ENCODE results near the gene TUSC2.
"Not testable (repeated sequence)": the region's sequence is repeated elsewhere in the genome, so short reads cannot be mapped to it uniquely, and the experiment has no call there.

The TUSC2 gene

GRCh38 chr3:50316657-50317242 lies 11.3 kb downstream of the TUSC2 start:
- peak; percentile 98 for DNase-seq

DNA sequence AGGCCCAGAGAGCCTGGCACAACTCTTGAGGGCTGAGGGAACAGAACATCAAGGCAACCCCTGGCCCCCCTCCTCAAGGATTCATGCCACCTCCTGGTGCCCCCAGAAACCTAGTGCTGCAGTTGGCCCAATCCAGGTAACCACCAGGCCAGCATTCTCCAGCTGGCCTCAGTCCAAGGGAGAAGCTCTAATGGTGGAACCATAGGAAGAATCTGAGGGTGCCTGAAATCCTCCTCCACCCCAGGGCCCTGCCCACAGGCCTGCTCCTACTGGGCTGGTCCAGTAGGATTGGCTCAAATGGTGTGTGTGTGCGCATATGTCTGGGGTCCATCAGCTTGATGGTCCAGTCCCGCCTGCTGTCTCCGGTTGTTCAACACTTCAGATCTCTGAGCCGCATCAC lies 13.2 kb downstream of the TUSC2 start:
- DNase-seq: no peak

DNA sequence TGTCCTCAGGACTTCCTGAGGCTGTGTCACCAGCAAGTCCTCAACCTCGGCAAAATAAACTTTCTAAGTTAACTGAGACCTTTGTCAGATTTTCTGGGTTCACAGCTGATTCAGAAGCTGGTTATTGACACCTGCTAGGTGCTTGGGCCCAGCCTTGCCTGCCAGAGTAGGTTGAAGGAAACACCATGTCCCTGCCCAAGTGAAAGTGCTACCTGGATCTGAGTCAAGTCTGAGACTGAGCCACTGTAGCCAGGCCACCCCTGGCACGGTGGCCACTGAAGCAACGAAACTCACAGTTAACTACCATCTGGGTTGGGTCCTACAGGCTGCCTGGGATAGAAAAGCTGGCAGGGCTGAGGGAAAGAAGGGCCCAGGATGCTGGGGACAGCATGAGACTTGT lies 13.7 kb downstream of the TUSC2 start:
- DNase-seq: no peak

GRCh38 chr3:50312041-50312440 lies 16.0 kb downstream of the TUSC2 start:
- DNase-seq: not testable (repeated sequence)

- DNase-seq: peak; percentile 38
Observed at GRCh38 chr3:50304601-50305000, 23.4 kb downstream of the TUSC2 start.

DNA sequence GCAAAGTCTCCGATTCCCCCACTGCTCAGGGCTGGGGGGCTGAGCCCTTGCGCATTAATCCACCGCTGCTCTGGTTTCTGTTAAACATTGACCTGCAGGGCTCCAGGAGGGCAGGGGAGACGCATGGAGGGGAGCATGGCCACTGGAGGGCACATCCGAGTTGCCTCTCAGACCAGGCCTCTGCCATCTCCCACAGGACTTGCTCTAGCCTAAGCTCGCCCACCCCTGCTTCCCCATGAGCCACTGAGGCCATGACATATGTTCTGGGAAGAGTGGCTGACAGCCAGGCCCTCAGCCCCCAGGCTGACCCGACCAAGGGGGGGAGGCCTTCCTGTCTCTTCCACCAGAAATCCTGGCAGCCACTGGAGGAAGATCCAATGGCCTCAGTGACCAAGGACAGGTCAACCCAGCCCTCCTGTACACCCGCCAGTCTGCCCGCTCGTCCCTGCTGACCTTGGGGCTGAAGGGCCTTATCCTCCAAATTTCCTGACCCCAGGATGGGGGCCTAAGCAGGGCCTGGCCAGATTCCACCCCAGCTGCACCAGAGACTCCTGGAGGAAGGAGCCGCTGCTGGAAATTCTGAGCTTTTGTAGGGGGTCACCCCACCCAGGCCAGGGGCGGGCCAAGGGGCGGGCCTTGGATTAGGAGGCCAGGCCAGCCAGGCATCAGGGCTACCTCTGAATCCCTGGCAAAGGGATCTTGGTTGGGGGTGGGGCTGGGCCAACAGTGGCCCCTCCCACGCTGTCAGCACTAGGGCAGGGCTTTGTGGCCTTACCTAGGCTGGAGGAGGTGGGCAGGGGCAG lies 24.8 kb downstream of the TUSC2 start, which contains the start of gene HYAL1:
TSS of gene HYAL1 (minus strand) at position 562 of the 803 bp plus-strand sequence. CDS start 618 bp downstream, outside the sequence.
- peak; percentile 71 for DNase-seq

- DNase-seq: peak; percentile 50
Observed at GRCh38 chr3:50302095-50303012, 25.7 kb downstream of the TUSC2 start.

- DNase-seq: peak; percentile 45
Observed at GRCh38 chr3:50300681-50301254, 27.3 kb downstream of the TUSC2 start.

DNA sequence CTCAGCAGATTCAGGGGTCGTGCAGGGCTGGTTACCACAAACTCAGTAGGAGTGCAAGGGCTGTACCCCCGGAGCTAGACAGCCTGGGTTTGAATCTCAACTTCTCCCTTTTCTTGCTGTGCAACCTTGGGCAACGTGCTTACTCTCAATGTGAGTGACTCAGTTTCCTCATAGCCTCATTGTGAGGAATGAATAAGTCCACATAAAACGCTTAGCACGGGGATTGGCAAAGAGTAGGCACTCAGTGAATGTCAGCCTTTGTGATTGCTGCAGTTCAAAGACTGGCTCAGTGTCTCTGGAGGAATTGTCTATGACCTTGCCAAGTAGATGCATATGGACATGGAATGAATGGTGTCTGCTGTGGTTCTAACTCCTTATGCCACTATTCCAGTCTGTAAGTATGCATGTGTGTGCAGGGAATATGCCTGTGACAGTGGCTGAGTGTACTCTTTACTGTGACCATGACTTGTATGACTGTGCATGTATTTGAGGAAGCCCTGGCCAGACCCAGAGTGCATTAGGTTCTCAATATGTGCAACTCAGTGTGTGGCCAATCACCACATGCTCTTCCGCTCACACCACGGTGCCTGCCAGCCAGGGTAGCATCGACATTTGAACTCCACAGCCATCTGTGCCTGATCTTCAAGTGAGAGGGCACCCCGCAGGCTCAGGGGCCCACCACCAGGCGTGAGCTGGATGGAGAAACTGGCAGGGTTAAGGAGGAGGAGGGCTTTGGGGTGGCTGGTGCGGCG lies 27.9 kb downstream of the TUSC2 start:
- DNase-seq: peak; percentile 50

- DNase-seq: no peak
Observed at GRCh38 chr3:50299638-50299928, 28.4 kb downstream of the TUSC2 start.

DNA sequence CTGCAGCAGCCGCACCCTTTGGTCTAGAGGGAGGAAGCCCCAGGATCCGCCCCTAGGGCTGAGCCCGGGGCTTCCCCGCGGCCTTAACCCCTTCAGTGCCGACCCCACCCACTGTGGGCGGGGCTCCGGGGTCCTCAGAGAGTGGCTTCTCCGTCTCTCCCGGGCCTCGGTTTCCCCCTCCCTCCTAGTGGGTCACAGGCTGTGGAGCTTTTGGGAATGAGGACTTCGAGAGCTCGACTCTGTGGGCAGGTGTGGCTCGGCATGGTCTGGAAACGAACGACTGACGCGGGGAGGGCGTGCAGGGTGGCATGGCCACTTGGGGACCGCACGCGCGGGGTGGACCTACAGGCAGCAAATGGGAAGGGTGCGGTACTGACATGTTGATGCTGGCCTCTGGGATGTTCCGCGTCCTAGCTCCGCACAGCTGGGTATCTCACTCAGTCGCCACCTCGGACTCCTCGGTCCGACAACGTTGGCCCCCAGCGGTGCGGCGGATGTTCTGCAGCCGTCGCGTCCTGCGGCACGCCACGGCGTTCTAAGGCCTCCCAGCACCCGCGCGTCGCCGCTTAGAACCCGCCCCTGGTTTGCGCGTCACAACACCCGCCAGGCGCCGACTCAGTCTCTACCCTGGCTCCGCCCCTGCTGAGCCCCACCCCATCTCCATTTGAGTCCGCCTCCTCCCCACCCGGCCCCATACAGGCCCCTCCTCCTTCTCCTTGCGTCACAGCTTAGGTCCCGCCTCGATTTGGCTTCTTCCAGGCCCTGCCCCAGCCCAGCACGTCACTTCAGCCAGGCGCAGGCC lies 29.0 kb downstream of the TUSC2 start, which contains the start of the genes HYAL3 and NAA80:
TSS of gene HYAL3 (minus strand) at position 570 of the 802 bp plus-strand sequence. CDS start 3,803 bp downstream, outside the sequence.
TSS of gene NAA80 (minus strand) at position 570 of the 802 bp plus-strand sequence. CDS start 1,942 bp downstream, outside the sequence.
- peak; percentile 100 for DNase-seq

DNA sequence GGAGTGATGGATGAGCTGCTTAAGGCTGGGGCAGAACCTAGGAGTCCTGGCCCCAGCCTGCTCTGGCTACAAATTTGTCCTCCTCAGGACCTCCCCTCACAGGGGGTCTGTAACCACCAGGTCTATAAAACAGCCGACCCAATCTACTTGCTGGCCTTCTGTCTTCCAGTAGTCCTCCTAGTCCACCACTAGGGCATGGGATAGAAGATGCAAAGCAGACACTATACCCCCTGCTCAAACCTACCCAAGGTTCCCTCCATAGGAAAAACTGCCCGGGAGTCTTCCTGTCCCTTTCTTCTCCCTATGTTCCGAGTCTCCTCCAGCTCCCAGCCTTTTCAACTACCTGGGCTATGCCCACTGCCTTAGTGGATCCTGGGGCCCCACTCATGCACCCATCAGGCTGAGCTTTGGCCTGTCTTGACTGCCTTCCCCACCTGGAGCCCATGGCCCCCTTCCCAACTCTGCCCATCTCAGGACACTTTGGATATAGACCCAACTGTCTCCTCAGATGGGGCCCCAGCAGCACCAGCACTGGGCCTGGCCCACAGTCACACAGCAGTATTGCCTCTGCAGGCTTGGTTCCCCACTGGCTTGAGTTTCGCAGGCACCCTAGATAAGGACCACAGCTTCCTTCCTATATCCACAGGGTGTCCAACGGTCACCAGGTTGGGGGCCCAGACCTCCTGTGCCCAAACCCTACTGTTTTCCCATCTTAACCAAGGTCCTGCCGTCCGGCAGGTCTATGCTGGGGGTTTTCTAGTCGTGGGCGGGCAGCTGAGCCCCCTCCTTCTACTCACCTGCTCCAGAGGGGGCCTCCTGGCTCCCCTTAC lies 29.9 kb downstream of the TUSC2 start:
- peak; percentile 47 for DNase-seq

DNA sequence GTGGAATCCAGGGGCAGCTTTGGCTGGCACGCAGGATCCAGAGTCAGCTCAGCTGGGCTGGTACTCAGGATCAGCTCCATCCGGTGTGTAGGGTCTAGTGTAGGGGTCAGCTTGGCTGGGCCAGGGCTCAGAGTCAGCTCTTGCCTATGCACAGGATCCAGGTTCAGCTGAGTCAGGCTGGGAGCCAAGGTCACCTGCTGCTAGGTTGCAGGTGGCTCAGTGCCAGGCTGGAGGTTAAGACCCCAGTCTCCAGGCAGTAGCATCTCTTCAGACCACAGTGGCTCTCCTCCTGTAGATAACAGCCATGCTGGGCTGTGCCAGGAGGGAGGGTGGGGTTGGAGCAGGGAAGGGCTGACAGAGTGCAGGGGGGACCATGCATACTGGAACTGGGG lies 30.6 kb downstream of the TUSC2 start:
- DNase-seq: peak; percentile 39

DNA sequence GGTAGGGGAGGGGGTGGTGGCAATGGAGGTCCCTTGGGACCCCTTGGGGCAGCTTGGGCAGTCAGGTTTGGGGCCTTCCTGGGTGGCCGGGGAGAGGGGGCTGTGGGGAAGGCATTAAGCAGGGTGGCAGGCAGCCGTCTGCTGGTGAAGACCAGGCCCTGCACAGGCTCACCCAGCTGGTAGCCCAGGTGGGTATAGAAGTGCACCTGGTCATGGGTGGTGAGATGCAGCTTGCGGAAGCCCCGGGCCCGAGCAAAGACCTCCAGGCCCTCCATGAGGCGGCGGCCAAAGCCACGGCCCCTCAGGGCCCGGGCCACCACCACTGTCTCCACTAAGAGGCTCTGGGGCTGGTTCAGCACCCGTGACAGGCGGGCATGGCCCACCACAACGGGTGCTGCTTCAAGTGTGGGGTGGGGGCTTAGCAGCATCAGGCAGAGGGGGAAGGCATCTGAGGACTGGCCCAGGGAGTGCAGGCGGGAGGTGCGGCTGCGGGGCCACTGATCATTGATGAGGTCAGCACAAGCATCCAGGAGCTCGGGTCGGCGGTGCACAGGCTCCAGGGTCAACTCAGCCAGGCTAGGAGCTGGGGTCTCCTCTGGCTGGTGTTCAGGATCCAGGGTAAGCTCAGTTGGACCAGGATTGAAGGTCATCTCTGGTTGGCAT lies 31.2 kb downstream of the TUSC2 start:
- DNase-seq: peak; percentile 46

DNA sequence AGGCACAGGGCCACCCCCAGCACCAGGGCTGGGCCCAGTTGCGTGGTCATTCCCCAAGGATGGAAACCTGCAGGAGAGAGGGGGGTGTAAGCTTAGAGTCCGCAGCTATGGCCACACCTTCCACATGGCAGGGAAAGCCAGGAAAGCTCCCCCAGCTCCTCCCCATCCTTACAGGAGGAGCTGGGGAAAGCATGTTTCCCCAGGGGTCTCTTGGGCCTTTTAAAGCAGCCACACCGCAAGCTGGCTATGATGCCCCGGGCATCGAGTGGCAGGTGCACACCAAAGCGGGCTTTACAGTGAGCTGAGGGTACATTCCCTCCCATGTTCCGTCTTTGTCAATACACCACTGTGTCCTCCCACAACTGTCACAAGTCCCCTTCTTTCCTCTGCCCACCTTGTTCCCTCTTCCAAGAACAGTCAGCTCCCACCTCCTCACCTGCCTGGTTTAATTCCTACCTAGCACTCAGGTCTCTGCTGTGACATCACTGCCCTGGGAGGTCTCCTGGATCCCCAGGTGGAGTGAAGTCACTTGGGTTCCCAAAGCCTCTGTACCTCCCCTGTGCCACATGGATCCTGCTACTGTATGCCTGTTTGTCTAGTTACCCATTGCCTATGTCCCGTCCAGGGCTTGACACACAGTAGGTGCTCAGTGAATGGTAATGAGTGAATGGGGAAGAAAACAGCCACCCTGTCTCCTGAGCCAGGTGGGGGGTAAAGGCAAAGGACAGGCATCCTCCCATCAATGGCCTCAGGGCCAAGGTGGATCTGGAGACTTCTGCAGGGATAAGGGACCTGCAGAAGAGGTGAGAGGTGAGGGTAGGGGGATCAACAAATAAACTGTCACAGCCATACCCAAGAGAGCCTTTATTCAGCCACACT lies 32.2 kb downstream of the TUSC2 start:
- DNase-seq: peak; percentile 32

DNA sequence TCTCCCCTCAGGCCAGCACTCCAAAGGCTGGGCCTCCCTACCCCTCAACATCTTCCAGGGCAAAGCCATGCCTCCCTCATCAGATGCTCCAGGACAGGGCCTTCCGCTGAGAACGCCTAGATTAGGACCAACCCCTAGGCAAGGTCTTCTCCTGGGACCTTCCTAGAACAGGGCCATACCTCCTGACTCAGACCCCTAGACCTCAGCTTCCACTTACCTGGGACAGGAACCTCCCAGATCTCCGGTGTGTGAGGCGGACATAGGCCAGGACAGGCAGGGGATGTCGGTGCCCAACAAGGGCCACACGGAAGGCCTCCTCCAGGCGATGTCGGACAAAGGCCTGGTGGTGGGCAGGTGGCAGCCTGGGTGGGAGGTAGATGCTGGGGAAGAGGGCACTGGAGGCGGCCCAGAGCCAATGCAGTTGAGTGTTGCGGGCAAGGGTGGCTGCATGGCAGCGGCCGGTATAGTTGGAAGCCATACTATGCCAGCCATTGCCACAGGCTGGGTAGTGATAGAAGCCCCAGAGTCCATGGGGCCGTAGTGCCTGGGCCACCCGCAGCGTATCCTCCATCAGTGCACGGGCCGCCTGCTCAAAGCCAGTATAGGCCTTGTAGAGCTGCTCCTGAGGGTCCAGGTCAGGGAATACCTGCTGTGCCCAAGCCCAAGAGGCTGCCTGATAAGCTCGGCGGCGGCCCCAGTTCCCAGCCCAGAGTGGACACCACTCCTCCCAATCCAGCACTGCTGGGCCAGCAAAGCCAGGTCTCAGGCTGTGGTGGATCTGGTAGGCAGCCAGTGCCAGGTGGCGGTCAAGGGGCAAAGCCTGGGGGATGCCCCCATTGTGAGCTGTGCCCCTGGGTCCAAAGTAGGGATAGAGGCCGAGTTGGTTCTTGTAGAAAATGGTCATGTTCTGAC lies 33.3 kb downstream of the TUSC2 start:
- peak; percentile 45 for DNase-seq

GRCh38 chr3:50294089-50294488 lies 33.9 kb downstream of the TUSC2 start:
- DNase-seq: peak; percentile 28

Measured in islet precursor cell (in vitro differentiated cells).